ENCODE data around the gene SLC49A4.

Gene SLC49A4

GRCh38 chr3:122907471-122907870 is 112.6 kb downstream of the SLC49A4 start:
- H3K27ac ChIP-seq, result no peak overlapping the region
- TF ChIP-seq, protein P1, sequence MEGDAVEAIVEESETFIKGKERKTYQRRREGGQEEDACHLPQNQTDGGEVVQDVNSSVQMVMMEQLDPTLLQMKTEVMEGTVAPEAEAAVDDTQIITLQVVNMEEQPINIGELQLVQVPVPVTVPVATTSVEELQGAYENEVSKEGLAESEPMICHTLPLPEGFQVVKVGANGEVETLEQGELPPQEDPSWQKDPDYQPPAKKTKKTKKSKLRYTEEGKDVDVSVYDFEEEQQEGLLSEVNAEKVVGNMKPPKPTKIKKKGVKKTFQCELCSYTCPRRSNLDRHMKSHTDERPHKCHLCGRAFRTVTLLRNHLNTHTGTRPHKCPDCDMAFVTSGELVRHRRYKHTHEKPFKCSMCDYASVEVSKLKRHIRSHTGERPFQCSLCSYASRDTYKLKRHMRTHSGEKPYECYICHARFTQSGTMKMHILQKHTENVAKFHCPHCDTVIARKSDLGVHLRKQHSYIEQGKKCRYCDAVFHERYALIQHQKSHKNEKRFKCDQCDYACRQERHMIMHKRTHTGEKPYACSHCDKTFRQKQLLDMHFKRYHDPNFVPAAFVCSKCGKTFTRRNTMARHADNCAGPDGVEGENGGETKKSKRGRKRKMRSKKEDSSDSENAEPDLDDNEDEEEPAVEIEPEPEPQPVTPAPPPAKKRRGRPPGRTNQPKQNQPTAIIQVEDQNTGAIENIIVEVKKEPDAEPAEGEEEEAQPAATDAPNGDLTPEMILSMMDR (IDR thresholded peaks at IDR 0.05), result no peak
- no peak for TF ChIP-seq ZFX (IDR thresholded peaks at IDR 0.05; ENCODE audit: borderline replicate concordance)

- TF ChIP-seq ZFX (IDR thresholded peaks at IDR 0.05; ENCODE audit: borderline replicate concordance), result no peak
- TF ChIP-seq, protein P1 (IDR thresholded peaks at IDR 0.05), result no peak
- no peak overlapping the region for H3K27ac ChIP-seq
Observed at GRCh38 chr3:122908251-122908650, 113.4 kb downstream of the SLC49A4 start.

GRCh38 chr3:122911901-122912300 is 117.0 kb downstream of the SLC49A4 start:
- no peak overlapping the region for H3K27ac ChIP-seq
- TF ChIP-seq, protein P1 (IDR thresholded peaks at IDR 0.05), result no peak
- no peak for TF ChIP-seq ZFX (IDR thresholded peaks at IDR 0.05; ENCODE audit: borderline replicate concordance)

DNA sequence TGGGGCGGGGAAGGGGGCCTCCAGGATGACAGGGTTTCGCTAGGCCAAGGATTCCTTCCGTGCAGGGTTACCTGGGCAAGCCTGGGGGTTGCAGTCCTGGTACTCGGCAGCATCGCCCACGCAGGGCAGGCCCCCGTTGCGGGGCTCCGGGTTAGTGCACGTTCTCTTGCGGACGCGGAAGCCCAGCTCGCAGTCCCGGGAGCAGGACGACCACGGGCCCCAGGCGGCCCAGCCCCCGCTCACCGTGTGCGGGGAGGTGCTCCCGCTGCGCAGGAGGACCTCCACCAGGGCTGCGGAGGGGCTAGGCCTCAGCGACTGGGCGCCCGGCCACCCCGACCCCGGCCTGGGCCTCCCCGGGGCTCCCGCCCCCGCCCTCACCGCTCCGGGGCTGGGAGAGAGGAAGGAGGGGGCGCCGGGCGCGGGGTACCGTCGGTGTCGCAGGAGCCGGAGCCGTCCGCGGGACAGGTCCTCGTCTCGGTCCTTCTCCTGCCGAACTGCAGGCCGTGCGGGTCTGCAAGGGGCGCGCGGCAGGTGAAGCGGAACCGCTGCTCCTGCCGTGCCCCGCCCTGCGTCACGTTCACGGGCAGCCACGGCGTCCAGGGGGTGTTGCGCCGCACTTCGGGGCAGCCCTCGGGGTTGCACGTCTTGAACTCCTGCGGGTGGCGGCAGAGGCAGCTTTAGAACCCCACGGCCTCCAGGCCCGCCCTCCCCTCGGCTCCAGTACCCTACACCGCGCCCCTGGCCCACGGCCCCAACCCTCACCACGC is 118.1 kb downstream of the SLC49A4 start:
- H3K27ac ChIP-seq, result no peak overlapping the region
- TF ChIP-seq ZFX (IDR thresholded peaks at IDR 0.05; ENCODE audit: borderline replicate concordance), result no peak
- TF ChIP-seq, protein P1 (IDR thresholded peaks at IDR 0.05), result no peak

GRCh38 chr3:122913539-122914100 is 118.8 kb downstream of the SLC49A4 start:
- no peak overlapping the region for H3K27ac ChIP-seq
- no peak for TF ChIP-seq ZFX (IDR thresholded peaks at IDR 0.05; ENCODE audit: borderline replicate concordance)
- TF ChIP-seq, protein P1 (IDR thresholded peaks at IDR 0.05), result no peak

- H3K27ac ChIP-seq, result no peak overlapping the region
- no peak for TF ChIP-seq ZFX (IDR thresholded peaks at IDR 0.05; ENCODE audit: borderline replicate concordance)
- TF ChIP-seq, protein P1 (IDR thresholded peaks at IDR 0.05), result no peak
Observed at GRCh38 chr3:122915300-122916055, 120.6 kb downstream of the SLC49A4 start.
